Dermis microvascular lymphatic vessel endothelial cell (primary cell): Measurements from ENCODE around the gene RMI1. TPM values are rescaled to one million over a fixed set of nuclear protein-coding genes. Genes with fewer than 3 reads are reported as not detected.
"Not testable (repeated sequence)": the region's sequence is repeated elsewhere in the genome, so short reads cannot be mapped to it uniquely, and the experiment has no call there.

Experiments
- DNase-seq, 2 donors: peaks; one replicate each; pipeline versions ENCODE4 v3.0.0 to v3.0.0-alpha.2; 2010; ENCODE audit warnings: low read depth in 2 of 2
- total RNA-seq: library from RNA; depleted of rRNA; stranded (reverse); fragments of >200 nt; gene quantifications from 2 replicates; pipeline ENCODE4 v1.2.1, GENCODE V29; 2014

Gene RMI1
- total RNA-seq, 1 donor from 2014 or later = 5.5 TPM

- DNase-seq = peak; percentile 10 to 43
Measured at GRCh38 chr9:84002344-84002743, 21.7 kb downstream of the RMI1 start.

- no peak for DNase-seq
Measured at GRCh38 chr9:84003246-84003645, 22.6 kb downstream of the RMI1 start.

- no peak for DNase-seq
Measured at GRCh38 chr9:84007662-84008061, 27.1 kb downstream of the RMI1 start.

- no peak for DNase-seq
Measured at GRCh38 chr9:84024041-84024575, 43.5 kb downstream of the RMI1 start.

- no peak for DNase-seq
Measured at GRCh38 chr9:84027201-84027600, 46.6 kb downstream of the RMI1 start.

GRCh38 chr9:84031534-84031933, 50.9 kb downstream of the RMI1 start:
- no peak for DNase-seq

- not testable (repeated sequence) for DNase-seq
Measured at GRCh38 chr9:84041857-84042256, 61.3 kb downstream of the RMI1 start.

- no peak for DNase-seq
Measured at GRCh38 chr9:84045481-84046097, 65.0 kb downstream of the RMI1 start.

Other genes with a start within 250 kb of the RMI1 start
- gene GKAP1, start 163.0 kb upstream of the RMI1 start, total RNA-seq = 0.64 and 0.89 TPM in 2 replicates
- gene KIF27, start 59.4 kb upstream of the RMI1 start, total RNA-seq = 1.9 and 2.4 TPM in 2 replicates
- 686 and 723 TPM in 2 replicates for gene HNRNPK, start 590 bp upstream of the RMI1 start, total RNA-seq